HL-60 (cell line): ENCODE results near the gene ZBTB12.

ENCODE experiments used
- DNase-seq, 2 experiments: peaks; one replicate each; pipeline ENCODE4 v3.0.0-alpha.2; 2010 to 2020; ENCODE audit warnings: low read depth in 1 of 2, low spot score in 1 of 2
- H3K27ac ChIP-seq: fragments of 250-450 bp; sonication (Bioruptor Pico); replicated peaks from 2 replicates; pipeline ENCODE4 v1.5.1; 2020; ENCODE audit warnings: mild to moderate bottlenecking, moderate library complexity
- H3K27me3 ChIP-seq: fragments of 250-450 bp; sonication (Bioruptor Pico); 2 replicates; pipeline ENCODE4 v1.5.1; 2021; ENCODE audit warnings: mild to moderate bottlenecking, moderate library complexity; ENCODE audit not compliant: insufficient read depth, poor library complexity, severe bottlenecking
- H3K4me3 ChIP-seq: replicated peaks from 2 replicates; pipeline ENCODE4 v1.5.1; 2011; ENCODE audit warnings: mild to moderate bottlenecking, control low read depth, low read length; ENCODE audit not compliant: insufficient read depth
- CTCF ChIP-seq: IDR thresholded peaks from one replicate; pipeline ENCODE4 v1.5.1; 2011; ENCODE audit warnings: low read length, control low read depth, inconsistent platforms; ENCODE audit not compliant: insufficient read depth
- GABPA ChIP-seq: IDR thresholded peaks from 2 replicates; pipeline ENCODE4 v1.6.1; 2012; ENCODE audit warnings: low read depth
- POLR2AphosphoS5 ChIP-seq: IDR thresholded peaks from 2 replicates; pipeline ENCODE4 v1.6.1; 2012; ENCODE audit warnings: low read depth
- REST ChIP-seq: IDR thresholded peaks from 2 replicates; pipeline ENCODE4 v1.6.1; 2012; ENCODE audit warnings: low read depth; ENCODE audit not compliant: insufficient replicate concordance
- SPI1 ChIP-seq: IDR thresholded peaks from 2 replicates; pipeline ENCODE4 v1.6.1; 2012; ENCODE audit warnings: low read depth, mild to moderate bottlenecking, borderline replicate concordance

The ZBTB12 gene

DNA sequence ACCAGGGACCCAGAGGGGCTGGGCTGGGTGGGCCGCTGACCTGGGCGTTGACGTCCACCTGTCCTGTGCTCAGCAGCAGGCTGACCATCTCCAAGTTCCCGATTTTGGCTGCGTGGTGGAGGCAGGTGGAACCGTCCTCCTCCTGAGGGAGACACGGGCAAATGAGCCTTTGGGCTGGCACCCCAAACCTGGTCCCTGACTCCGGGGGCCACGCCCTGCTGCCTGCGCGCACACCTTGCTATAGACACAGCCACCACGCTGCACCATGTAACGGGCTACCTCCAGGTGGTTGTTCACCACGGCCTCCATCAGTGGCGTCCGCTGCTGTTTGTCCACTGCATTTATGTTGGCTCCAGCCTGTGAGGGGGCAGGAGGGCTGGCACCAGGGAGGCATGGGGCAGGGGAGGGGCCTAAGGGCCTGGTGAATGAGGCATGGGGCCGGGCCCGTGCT is 15.3 kb downstream of the ZBTB12 start:
- Histone ChIP-seq H3K4me3 (no peak overlapping the region), H3K27me3 (no peaks in the 10 kb centered on the region), H3K27ac (no peak overlapping the region)
- no peak for DNase-seq
- TF ChIP-seq CTCF = no peak
- no peak for TF ChIP-seq GABPA
- no peak for TF ChIP-seq POLR2AphosphoS5
- no peak for TF ChIP-seq REST
- TF ChIP-seq SPI1 = no peak

DNA sequence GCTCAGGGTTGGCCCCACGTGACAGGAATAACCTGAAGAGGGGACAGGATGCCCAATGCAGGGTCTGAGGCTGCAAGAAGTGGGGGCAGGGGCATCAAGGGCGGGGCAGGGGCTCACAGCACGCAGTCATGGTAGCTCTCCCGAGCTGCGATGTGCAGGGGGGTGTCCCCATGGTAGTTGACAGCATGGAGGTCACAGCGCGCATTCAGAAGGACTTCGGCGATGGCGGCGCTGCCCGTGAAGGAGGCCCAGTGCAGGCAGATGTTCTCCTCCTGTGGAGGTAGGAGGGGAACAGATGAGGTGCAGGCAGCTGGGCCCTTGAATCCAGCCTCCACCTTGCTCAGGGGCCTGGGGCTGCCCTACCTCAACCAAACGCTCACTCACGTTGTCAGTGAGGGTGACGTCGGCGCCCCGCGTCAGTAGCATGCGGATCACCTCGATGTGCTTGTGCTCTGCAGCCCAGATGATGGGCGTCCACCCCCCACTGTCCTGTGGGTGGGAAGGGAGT is 17.3 kb downstream of the ZBTB12 start:
- TF ChIP-seq CTCF (no peak), REST (no peak), SPI1 (no peak), POLR2AphosphoS5 (no peak), GABPA (no peak)
- H3K27ac ChIP-seq = no peak overlapping the region
- no peaks in the 10 kb centered on the region for H3K27me3 ChIP-seq
- no peak for DNase-seq
- no peak overlapping the region for H3K4me3 ChIP-seq

DNA sequence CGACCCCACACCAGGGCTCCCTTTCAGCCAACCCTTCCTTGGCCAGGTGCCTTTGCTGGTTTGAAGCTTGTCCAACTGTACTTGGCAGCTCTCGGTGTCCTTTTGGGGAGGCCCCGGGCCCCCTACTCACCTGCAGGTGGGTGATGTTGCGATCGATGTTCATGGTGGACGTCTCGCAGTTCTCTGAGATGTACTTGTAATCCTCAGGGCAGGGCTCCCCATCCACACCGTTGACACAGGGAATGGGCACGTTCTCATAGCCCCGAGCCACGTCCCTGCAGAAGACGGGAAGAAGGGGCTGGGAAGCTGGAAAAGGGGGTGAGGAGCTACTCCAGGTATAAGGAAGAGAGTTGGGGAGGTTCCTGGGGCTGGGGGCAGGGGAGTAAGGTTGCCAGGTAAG is 18.2 kb downstream of the ZBTB12 start:
- DNase-seq = no peak
- TF ChIP-seq POLR2AphosphoS5 = no peak
- TF ChIP-seq CTCF = no peak
- no peak for TF ChIP-seq GABPA
- TF ChIP-seq SPI1 = no peak
- TF ChIP-seq REST = no peak
- Histone ChIP-seq H3K27me3 (no peaks in the 10 kb centered on the region), H3K27ac (no peak overlapping the region), H3K4me3 (no peak overlapping the region)
